H9 (cell line): ENCODE results near the gene NFATC2IP. TPM values are rescaled to one million over a fixed set of nuclear protein-coding genes. Genes with fewer than 3 reads are reported as not detected.

Experiments used
- DNase-seq: peaks from one replicate; pipeline ENCODE4 v3.0.0-alpha.2; 2017
- H2AFZ ChIP-seq: one replicate; pipeline ENCODE4 v1.6.1; 2013; ENCODE audit warnings: mild to moderate bottlenecking, low read length, control low read depth, moderate library complexity
- H2AK5ac ChIP-seq: 2 replicates; pipeline ENCODE4 v1.6.1; 2013; ENCODE audit warnings: low read length, control low read depth, mixed read lengths; ENCODE audit not compliant: insufficient read length
- H2BK120ac ChIP-seq: one replicate; pipeline ENCODE4 v1.6.1; 2013; ENCODE audit warnings: low read depth, mild to moderate bottlenecking, low read length, control low read depth, inconsistent platforms; ENCODE audit not compliant: poor library complexity, severe bottlenecking
- H2BK12ac ChIP-seq: 2 replicates; pipeline ENCODE4 v1.6.1; 2013; ENCODE audit warnings: low read length, control low read depth, mixed read lengths, low read depth; ENCODE audit not compliant: insufficient read length
- H2BK15ac ChIP-seq: 2 replicates; pipeline ENCODE4 v1.6.1; 2013; ENCODE audit warnings: low read depth, low read length, control low read depth
- H2BK20ac ChIP-seq: one replicate; pipeline ENCODE4 v1.6.1; 2013; ENCODE audit warnings: low read depth, mild to moderate bottlenecking, low read length, control low read depth, inconsistent platforms; ENCODE audit not compliant: poor library complexity, severe bottlenecking
- H2BK5ac ChIP-seq: 2 replicates; pipeline ENCODE4 v1.6.1; 2013; ENCODE audit warnings: low read length, control low read depth, mixed read lengths; ENCODE audit not compliant: insufficient read length
- H3K14ac ChIP-seq: 2 replicates; pipeline ENCODE4 v1.6.1; 2013; ENCODE audit warnings: low read length, control low read depth; ENCODE audit not compliant: insufficient read depth
- H3K18ac ChIP-seq: 2 replicates; pipeline ENCODE4 v1.6.1; 2013; ENCODE audit warnings: low read depth, mild to moderate bottlenecking, mixed read lengths, low read length, control low read depth; ENCODE audit not compliant: insufficient read length
- H3K23ac ChIP-seq: 2 replicates; pipeline ENCODE4 v1.6.1; 2013; ENCODE audit warnings: low read length, control low read depth, mixed read lengths, low read depth; ENCODE audit not compliant: insufficient read length
- H3K23me2 ChIP-seq: 2 replicates; pipeline ENCODE4 v1.6.1; 2013; ENCODE audit warnings: low read depth, mild to moderate bottlenecking, mixed read lengths, low read length, control low read depth; ENCODE audit not compliant: insufficient read length, poor library complexity, severe bottlenecking
- H3K27ac ChIP-seq: 2 replicates; pipeline ENCODE4 v1.5.1; 2013; ENCODE audit warnings: low read length, control low read depth, mixed read lengths, low read depth; ENCODE audit not compliant: insufficient read length
- H3K27me3 ChIP-seq: 2 replicates; pipeline ENCODE4 v1.6.1; 2013; ENCODE audit warnings: low read length, control low read depth, inconsistent platforms; ENCODE audit not compliant: insufficient read depth
- H3K4ac ChIP-seq: 2 replicates; pipeline ENCODE4 v1.6.1; 2013; ENCODE audit warnings: low read depth, mild to moderate bottlenecking, control low read depth, inconsistent platforms, low read length, moderate library complexity
- H3K4me1 ChIP-seq: 2 replicates; pipeline ENCODE4 v1.6.1; 2013; ENCODE audit warnings: low read length, control low read depth, inconsistent platforms; ENCODE audit not compliant: insufficient read depth
- H3K4me2 ChIP-seq: 2 replicates; pipeline ENCODE4 v1.6.1; 2013; ENCODE audit warnings: low read length, control low read depth, mixed read lengths; ENCODE audit not compliant: insufficient read length, insufficient read depth
- H3K56ac ChIP-seq: 2 replicates; pipeline ENCODE4 v1.6.1; 2013; ENCODE audit warnings: low read depth, mild to moderate bottlenecking, mixed read lengths, low read length, control low read depth; ENCODE audit not compliant: insufficient read length
- H3K79me1 ChIP-seq: 2 replicates; pipeline ENCODE4 v1.6.1; 2013; ENCODE audit warnings: low read depth, mild to moderate bottlenecking, moderate library complexity, low read length, control low read depth, inconsistent platforms; ENCODE audit not compliant: insufficient read depth, poor library complexity, severe bottlenecking
- H3K79me2 ChIP-seq: 2 replicates; pipeline ENCODE4 v1.6.1; 2013; ENCODE audit warnings: low read length, control low read depth, inconsistent platforms; ENCODE audit not compliant: insufficient read depth
- H3K9ac ChIP-seq: 2 replicates; pipeline ENCODE4 v1.6.1; 2013; ENCODE audit warnings: low read length, control low read depth, mixed read lengths; ENCODE audit not compliant: insufficient read length; ENCODE audit errors: extremely low read depth
- H3K9me3 ChIP-seq: one replicate; pipeline ENCODE4 v1.6.1; 2013; ENCODE audit warnings: low read depth, low read length, inconsistent platforms; ENCODE audit not compliant: control insufficient read depth
- H3T11ph ChIP-seq: one replicate; pipeline ENCODE4 v1.6.1; 2013; ENCODE audit warnings: mild to moderate bottlenecking, low read length, control low read depth, inconsistent platforms
- H4K20me1 ChIP-seq: one replicate; pipeline ENCODE4 v1.6.1; 2013; ENCODE audit not compliant: control insufficient read depth, insufficient read length, insufficient read depth
- H4K5ac ChIP-seq: 2 replicates; pipeline ENCODE4 v1.6.1; 2013; ENCODE audit warnings: low read depth, mild to moderate bottlenecking, mixed read lengths, low read length, control low read depth; ENCODE audit not compliant: insufficient read length
- H4K8ac ChIP-seq: replicated peaks from 2 replicates; pipeline ENCODE4 v1.6.1; 2013; ENCODE audit warnings: low read length, control low read depth, mixed read lengths, low read depth; ENCODE audit not compliant: insufficient read length
- H4K91ac ChIP-seq: 2 replicates; pipeline ENCODE4 v1.6.1; 2013; ENCODE audit warnings: low read depth, mild to moderate bottlenecking, moderate library complexity, mixed read lengths, low read length, control low read depth; ENCODE audit not compliant: insufficient read length
- H3K27ac Mint-ChIP-seq, 3 experiments: 2 replicates in 2 of 3; 3 replicates in 1 of 3; pipeline ENCODE4 v1.8.0; 2020 to 2021; ENCODE audit warnings: mixed read lengths in 3 of 3, mild to moderate bottlenecking in 1 of 3, moderate library complexity in 1 of 3
- H3K27me3 Mint-ChIP-seq: 2 replicates; pipeline ENCODE4 v1.8.0; 2021; ENCODE audit warnings: low read depth, mild to moderate bottlenecking, moderate library complexity, mixed read lengths
- H3K36me3 Mint-ChIP-seq, 3 experiments: 2 replicates in 2 of 3; 3 replicates in 1 of 3; pipeline ENCODE4 v1.8.0; 2020 to 2021; ENCODE audit warnings: low read depth in 3 of 3, mixed read lengths in 3 of 3; ENCODE audit not compliant: insufficient read depth in 1 of 3
- H3K4me1 Mint-ChIP-seq, 2 experiments: 2 replicates each; pipeline ENCODE4 v1.8.0; 2020; ENCODE audit warnings: mixed read lengths in 2 of 2
- H3K4me3 Mint-ChIP-seq, 2 experiments: 2 replicates in 1 of 2; 3 replicates in 1 of 2; pipeline ENCODE4 v1.8.0; 2020 to 2021; ENCODE audit warnings: mild to moderate bottlenecking in 2 of 2, mixed read lengths in 2 of 2, moderate library complexity in 1 of 2
- H3K9me3 Mint-ChIP-seq, 2 experiments: 2 replicates in 1 of 2; 3 replicates in 1 of 2; pipeline ENCODE4 v1.8.0; 2020; ENCODE audit warnings: mild to moderate bottlenecking in 2 of 2, mixed read lengths in 2 of 2, moderate library complexity in 1 of 2
- CTCF ChIP-seq: fragments of 200-600 bp; sonication (generic); conservative IDR thresholded peaks from 3 replicates; pipeline ENCODE4 v1.8.0; 2021; ENCODE audit warnings: antibody characterized with exemption, mild to moderate bottlenecking
- total RNA-seq: library from RNA; stranded (reverse); gene quantifications from 2 replicates; pipeline ENCODE4 v1.2.1, GENCODE V29; 2021

The NFATC2IP gene
- total RNA-seq, 1 experiment from 2014 or later, result 73.8 TPM

- H3K23ac ChIP-seq, result no peak overlapping the region
- H3K27me3 Mint-ChIP-seq, result no peaks in the 10 kb centered on the region
- H2BK12ac ChIP-seq, result no peak overlapping the region
- H2AFZ ChIP-seq, result no peak overlapping the region
- H3K36me3 Mint-ChIP-seq, result peaks cover 4 to 47% (median 31%) of the 10 kb centered on the region in 3 experiments; a peak in 5 of 7 replicates
- H3T11ph ChIP-seq, result no peak overlapping the region
- no peak overlapping the region for H2BK120ac ChIP-seq
- no peaks in the 10 kb centered on the region for H3K79me2 ChIP-seq
- H3K79me1 ChIP-seq, result no peaks in the 10 kb centered on the region
- H3K9me3 ChIP-seq, result no peaks in the 10 kb centered on the region
- H3K27ac Mint-ChIP-seq, result peak overlapping the region in 1 of 3 experiments; percentile 10; a peak in 1 of 7 replicates
- no peak overlapping the region for H3K9ac ChIP-seq
- no peak overlapping the region for H3K4me2 ChIP-seq
- no peak overlapping the region for H3K14ac ChIP-seq
- no peak overlapping the region for H2BK20ac ChIP-seq
- no peak for TF ChIP-seq CTCF
- no peak overlapping the region for H3K4me3 Mint-ChIP-seq
- no peak overlapping the region for H3K56ac ChIP-seq
- H3K4me1 Mint-ChIP-seq, result no peaks in the 10 kb centered on the region
- no peak overlapping the region for H3K4ac ChIP-seq
- DNase-seq, result no peak
- H4K20me1 ChIP-seq, result no peaks in the 10 kb centered on the region
- H4K91ac ChIP-seq, result no peak overlapping the region
- no peak overlapping the region for H4K5ac ChIP-seq
- H3K27me3 ChIP-seq, result no peaks in the 10 kb centered on the region
- no peak overlapping the region for H4K8ac ChIP-seq
- H3K27ac ChIP-seq, result no peak overlapping the region
- H2BK5ac ChIP-seq, result no peak overlapping the region
- H2BK15ac ChIP-seq, result no peak overlapping the region
- H3K18ac ChIP-seq, result no peak overlapping the region
- H3K4me1 ChIP-seq, result no peaks in the 10 kb centered on the region
- H2AK5ac ChIP-seq, result no peak overlapping the region
- H3K23me2 ChIP-seq, result no peaks in the 10 kb centered on the region
- H3K9me3 Mint-ChIP-seq, result no peaks in the 10 kb centered on the region
Measured at GRCh38 chr16:28915181-28915580, 35.6 kb upstream of the NFATC2IP start.
